GM20000 (cell line): ENCODE data around the gene PDE11A.

Source experiments
- DNase-seq: peaks from one replicate; pipeline ENCODE4 v3.0.0; 2012; ENCODE audit warnings: low spot score
- CTCF ChIP-seq: IDR thresholded peaks from 2 replicates; pipeline ENCODE4 v1.5.1; 2012; ENCODE audit warnings: mild to moderate bottlenecking, control low read depth; ENCODE audit errors: extremely low read depth, missing control alignments

PDE11A gene

GRCh38 chr2:177667626-177668025 is 405.0 kb downstream of the PDE11A start:
- no peak for TF ChIP-seq CTCF
- no peak for DNase-seq

GRCh38 chr2:177666408-177666807 is 406.2 kb downstream of the PDE11A start:
- no peak for DNase-seq
- TF ChIP-seq CTCF: no peak

- DNase-seq: no peak
- no peak for TF ChIP-seq CTCF
Measured at GRCh38 chr2:177665948-177666347, 406.6 kb downstream of the PDE11A start.

- DNase-seq: no peak
- no peak for TF ChIP-seq CTCF
Measured at GRCh38 chr2:177665328-177665727, 407.2 kb downstream of the PDE11A start.

GRCh38 chr2:177662895-177663294 is 409.7 kb downstream of the PDE11A start:
- TF ChIP-seq CTCF: no peak
- no peak for DNase-seq

GRCh38 chr2:177660742-177661141 is 411.8 kb downstream of the PDE11A start:
- no peak for TF ChIP-seq CTCF
- no peak for DNase-seq

GRCh38 chr2:177658309-177658708 is 414.3 kb downstream of the PDE11A start:
- TF ChIP-seq CTCF: no peak
- no peak for DNase-seq
